GM04504 (cell line): Measurements from ENCODE around the gene FGF1.

Experiments
- DNase-seq: peaks from one replicate; pipeline ENCODE4 v3.0.0-alpha.2; 2012; ENCODE audit warnings: low read depth

FGF1 gene

DNA sequence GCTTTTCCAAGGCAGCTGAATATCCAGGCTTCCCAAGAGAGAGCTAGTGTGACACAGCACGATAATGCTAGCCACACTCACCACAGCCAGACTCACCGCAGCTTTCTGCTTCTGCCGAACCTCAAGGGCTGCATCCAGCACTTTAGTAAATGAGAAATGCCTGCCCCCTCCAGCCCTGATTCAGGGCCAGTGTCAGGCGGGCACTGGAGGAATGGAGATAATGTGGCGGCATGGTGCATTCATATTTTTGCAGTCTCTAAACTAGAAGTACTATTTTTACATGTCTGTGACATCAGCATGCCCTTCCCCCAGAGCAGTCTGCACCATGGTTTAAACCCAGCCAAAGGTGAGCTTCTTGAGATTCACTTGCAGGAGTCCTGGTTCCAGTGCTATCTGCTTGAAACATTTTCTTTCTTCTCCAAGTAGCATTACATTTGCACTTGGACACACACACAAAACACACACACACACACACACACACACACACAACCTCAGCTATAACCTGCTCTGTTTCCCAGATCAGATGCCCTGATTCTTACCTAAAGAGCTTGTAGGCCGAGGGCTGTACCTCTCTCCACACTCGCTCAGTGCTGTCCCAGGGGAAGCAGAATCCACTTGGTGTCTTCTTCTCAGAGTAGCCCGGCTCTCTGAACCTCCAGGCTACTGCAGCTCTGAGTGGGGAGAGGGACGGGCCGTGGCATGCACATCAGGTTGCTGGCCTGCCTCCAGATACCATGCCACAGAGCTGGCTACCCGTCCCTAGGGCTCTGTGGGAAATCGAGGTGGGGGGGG is at the start of gene FGF1:
Gene FGF1, minus strand, starts transcription at position 673 of the 792 bp plus-strand sequence. CDS start 71,963 bp downstream, outside the sequence.
- no peak for DNase-seq

- DNase-seq: no peak
Observed at GRCh38 chr5:142727735-142728047, 41.8 kb upstream of the FGF1 start.

DNA sequence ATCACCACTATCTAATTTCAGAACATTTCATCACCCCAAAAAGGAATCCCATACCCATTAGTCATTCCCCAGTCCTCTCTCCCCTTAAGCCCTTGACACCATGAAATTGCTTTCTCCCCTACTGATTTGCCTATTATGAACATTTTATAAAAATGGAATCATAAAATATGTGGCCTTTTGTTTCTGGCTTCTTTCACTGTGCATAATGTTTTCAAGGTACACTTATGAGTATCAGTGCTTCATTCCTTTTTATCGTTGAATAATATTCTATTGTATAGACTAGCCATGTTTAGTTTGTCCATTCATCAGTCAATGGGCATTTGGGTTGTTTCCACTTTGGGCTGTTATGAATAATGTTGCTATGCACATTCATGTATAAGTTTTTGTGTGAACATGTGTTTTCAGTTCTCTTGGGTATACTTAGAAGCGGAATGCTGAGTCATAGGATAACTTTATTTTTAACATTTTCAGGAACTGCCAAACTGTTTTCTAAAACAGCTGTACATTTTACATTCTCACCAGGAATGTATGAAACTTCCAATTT is 40.4 kb upstream of the FGF1 start:
- DNase-seq: peak; percentile 83

GRCh38 chr5:142725231-142726187 is 39.6 kb upstream of the FGF1 start:
- no peak for DNase-seq

GRCh38 chr5:142724821-142725220 is 38.9 kb upstream of the FGF1 start:
- no peak for DNase-seq

DNA sequence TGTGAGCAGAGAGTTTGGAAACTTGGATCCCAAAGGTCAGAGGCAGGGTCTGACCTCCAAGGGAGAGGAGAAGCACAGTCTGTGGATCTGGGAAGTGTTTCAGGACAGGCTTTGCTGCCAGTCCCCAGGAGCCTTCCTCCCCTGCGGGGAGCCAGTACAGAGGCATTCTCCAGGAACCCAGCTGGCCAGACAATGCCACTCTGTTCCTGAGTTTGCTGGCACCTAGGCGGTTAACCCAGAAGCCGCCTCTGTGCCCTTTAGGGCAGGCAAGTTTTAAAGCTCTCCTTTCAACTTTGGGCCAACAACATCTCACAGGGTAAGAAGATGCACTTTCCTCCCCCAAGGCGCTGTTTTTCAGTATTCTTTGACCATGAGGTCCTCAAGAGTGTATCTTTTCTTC is 37.0 kb upstream of the FGF1 start:
- no peak for DNase-seq

- no peak for DNase-seq
Observed at GRCh38 chr5:142722146-142722545, 36.3 kb upstream of the FGF1 start.

DNA sequence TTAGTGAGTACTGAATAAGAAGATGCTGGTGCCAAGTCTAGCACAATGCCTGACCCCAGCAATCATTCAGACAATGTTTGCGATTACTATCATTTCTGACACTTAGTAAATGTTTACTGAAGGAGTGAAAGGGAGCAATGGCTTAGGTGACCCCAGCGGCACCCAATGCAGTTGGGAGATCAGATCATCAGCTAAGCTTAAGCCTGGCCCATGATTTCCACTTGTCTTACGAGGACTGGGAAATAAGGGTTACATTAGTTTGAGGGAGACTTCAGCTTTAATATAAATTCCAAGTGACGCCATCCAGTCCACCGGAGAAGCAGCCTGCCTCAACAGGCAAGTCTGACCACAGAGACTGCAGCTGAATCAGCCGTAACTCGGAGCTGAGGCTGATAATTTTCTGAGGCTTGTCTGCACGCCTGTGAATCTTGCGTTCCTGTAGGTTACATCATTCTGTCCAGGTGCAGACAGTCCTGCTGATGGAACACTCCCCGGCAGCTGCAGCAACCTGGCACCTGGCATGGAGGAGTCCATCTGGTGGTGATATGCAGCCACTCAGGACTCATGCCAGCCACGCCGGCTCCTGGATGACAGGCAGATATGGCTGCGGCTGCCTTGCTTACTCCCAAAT is 34.9 kb upstream of the FGF1 start:
- no peak for DNase-seq

DNA sequence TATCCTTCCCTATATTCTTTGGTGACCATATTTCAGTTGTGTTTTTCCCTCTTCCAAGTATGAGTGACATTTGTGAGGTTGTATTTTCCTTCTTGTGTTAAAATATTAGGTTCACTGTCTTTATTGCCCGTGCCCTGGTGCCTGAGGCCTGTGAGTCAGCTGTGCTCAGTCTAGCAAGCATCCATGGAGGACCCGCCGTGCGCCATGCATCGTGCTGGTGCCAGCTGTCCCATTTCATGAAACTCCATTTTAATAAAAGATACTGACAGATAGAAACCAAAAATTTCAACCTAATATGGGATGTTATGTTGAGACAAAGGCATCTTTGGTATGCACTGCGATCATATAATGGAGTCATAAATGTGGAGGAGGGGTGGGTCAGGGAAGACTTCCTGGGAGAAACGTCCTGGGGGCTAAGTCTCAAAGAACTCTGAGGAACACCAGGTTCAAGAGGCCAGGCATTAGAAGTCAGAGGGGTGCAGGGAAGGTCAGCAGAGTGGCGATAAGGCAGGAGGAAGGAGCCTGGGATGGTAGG is 34.0 kb upstream of the FGF1 start:
- no peak for DNase-seq

GRCh38 chr5:142717582-142718215 is 31.8 kb upstream of the FGF1 start:
- DNase-seq: peak; percentile 44

DNA sequence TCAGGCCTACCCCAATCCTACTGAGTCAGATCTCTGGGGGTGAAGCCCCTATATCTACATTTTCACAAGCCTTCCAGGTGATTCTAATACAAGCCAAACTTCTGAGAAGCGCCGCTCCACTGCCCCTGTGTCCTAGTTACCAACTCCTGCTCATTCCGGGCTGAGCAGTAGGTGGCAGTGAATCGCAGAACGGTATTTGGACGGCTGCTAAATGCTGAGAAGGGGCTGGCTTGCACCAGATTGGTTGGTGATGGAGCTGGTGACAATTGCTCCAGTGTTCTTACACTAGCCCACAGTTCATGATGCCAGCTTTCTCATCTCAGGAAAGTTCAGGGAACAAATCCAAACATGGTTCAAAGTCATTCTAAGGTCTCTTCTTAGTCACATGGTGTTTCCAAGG is 31.1 kb upstream of the FGF1 start:
- no peak for DNase-seq

GRCh38 chr5:142715291-142715690 is 29.4 kb upstream of the FGF1 start:
- DNase-seq: no peak

DNA sequence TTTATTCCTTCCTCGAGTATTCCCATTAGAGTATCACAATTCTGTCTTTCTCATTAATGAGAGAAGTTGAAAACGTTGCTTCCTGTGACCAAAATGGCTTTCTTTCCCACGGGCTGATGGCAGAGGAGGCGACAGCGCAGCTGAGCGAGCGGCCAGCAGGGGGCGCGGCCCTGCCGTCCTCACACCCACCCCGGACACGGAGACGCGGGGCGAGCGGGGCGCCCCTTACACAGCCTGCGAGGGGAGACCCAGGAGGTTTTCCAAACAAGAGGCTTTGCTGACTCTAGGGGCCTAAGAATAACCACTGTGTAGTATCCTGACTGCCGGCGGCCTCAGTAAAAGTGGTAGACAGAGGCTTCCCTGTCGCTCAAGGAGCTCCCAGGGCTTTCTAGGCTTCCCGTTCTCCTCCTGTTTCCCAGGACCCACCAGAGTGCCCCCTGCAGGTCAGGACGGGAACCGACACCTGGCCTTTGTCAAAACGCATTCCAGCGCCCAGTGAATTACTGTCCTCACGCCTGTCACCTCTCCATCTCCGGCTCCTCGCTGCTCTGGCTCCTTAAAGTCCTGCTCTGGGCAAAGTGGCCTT is 27.3 kb upstream of the FGF1 start:
- peak; percentile 73 for DNase-seq

GRCh38 chr5:142703153-142703552 is 17.3 kb upstream of the FGF1 start:
- DNase-seq: no peak

GRCh38 chr5:142701673-142702311 is 15.9 kb upstream of the FGF1 start:
- no peak for DNase-seq

GRCh38 chr5:142700566-142700965 is 14.7 kb upstream of the FGF1 start:
- no peak for DNase-seq

GRCh38 chr5:142699184-142699720 is 13.4 kb upstream of the FGF1 start:
- peak; percentile 70 for DNase-seq

DNA sequence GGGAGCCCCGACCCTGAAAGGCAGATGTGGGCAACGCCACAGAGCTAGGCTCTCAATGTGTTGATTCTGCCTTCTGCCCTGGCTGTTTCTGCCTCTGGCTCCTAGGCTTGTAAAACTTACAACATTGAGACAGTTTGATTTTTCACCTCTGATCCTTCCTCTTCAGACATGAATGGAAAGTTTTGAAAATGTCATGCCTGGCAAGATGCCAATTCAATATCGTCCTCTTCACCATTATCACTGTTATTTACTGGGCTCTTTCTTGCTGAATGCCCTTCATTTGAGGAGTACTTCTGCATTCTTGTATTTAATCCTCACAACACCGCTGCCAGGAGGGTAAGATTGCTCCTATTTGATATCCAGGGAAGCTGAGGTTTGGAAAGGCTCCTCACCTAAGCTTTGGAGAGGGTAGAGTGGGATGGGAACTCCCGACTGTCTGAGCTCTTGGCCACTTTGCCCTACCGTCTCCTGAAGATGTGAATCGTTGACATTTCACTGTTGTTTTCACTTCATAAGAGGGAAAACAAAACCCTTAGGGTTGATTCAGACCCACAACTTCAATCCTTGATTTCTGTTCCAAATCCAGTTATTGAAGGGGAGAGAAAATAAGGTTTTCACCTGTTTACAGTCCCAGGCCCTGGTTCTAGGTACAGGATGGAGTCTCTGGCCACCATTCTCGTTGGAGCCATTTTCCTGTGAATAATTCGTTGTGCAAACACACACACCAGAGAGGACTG is 12.7 kb upstream of the FGF1 start:
- DNase-seq: no peak

DNA sequence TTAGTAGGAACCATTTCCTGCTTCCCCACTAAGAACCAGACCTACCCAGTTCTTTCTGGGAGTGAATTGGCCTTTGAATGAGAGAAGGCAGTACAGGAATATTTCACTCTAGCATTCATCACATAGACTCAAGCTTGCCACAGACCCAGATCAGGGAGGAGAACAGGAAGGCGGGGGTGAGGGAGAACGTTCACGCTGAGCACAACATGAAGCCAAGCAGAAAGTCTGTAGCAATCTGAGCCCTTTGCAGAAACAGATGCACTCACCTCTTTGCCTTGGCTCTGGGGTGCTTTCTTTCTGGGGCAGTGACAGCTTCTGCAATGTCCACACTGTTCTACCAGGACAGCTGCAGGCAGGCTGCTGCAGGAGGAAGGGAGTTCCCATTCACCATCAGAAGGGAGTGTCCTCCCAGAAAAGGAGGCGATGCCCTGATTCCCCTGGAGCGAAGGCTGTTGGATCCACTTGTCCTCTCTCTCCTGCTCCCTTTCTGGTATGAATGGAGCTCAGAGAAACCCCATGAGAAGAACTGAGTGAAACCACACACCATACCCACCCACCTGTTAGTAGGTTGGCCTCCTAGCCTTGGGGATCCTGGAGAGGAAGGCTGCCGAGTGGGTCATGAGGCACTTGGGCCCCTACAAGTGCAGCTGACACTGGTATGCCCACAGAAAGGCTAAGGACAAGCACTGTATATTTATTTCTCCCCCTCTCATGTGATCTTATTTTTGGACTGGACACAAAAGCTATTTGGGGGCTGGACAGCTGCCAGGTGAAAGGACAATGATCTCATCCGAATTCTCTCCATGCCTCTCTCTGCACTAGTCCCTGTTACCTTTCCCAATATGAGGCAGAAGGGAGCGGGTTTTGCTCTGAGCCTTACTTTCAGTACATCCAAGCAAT is 11.7 kb upstream of the FGF1 start:
- DNase-seq: no peak
